GM19372 (cell line): Measurements from ENCODE around the gene TUBB4B.
"Not testable (repeated sequence)": the region's sequence is repeated elsewhere in the genome, so short reads cannot be mapped to it uniquely, and the experiment has no call there.

Experiments used
- ATAC-seq: cut with Tn5 transposase; IDR thresholded peaks from one replicate; pipeline ENCODE4 v1.9.1; 2021; ENCODE audit warnings: mild to moderate bottlenecking, low read depth, moderate library complexity; ENCODE audit not compliant: unreplicated experiment

TUBB4B gene

GRCh38 chr9:137250329-137251193 lies 9.5 kb downstream of the TUBB4B start:
- no peak for ATAC-seq

- no peak for ATAC-seq
These were observed 10.0 kb downstream of the TUBB4B start, which contains the start of gene STPG3 for GRCh38 chr9:137251194-137251461. Gene STPG3, plus strand, starts transcription at chr9:137251286. Its CDS starts 1 bp downstream, at chr9:137251287.

GRCh38 chr9:137251490-137252268 lies 10.6 kb downstream of the TUBB4B start:
- no peak for ATAC-seq

- ATAC-seq: no peak
These were observed 11.7 kb downstream of the TUBB4B start for GRCh38 chr9:137252555-137253506.

GRCh38 chr9:137253717-137254623 lies 12.9 kb downstream of the TUBB4B start:
- ATAC-seq: no peak

GRCh38 chr9:137254624-137255447 lies 13.7 kb downstream of the TUBB4B start, which contains the start of gene NELFB:
Gene NELFB, plus strand, starts transcription at chr9:137255327.
- peak; percentile 80 for ATAC-seq

GRCh38 chr9:137255448-137256114 lies 14.5 kb downstream of the TUBB4B start:
- ATAC-seq: peak; percentile 24

- no peak for ATAC-seq
These were observed 15.3 kb downstream of the TUBB4B start for GRCh38 chr9:137256362-137256761.

- ATAC-seq: no peak
These were observed 15.8 kb downstream of the TUBB4B start for GRCh38 chr9:137256856-137257255.

- not testable (repeated sequence) for ATAC-seq
These were observed 21.3 kb downstream of the TUBB4B start for GRCh38 chr9:137262173-137262908.

- no peak for ATAC-seq
These were observed 21.8 kb downstream of the TUBB4B start for GRCh38 chr9:137262909-137263285.

GRCh38 chr9:137263506-137263905 lies 22.4 kb downstream of the TUBB4B start:
- ATAC-seq: no peak

- ATAC-seq: no peak
These were observed 23.0 kb downstream of the TUBB4B start for GRCh38 chr9:137264067-137264466.

- no peak for ATAC-seq
These were observed 24.5 kb downstream of the TUBB4B start for GRCh38 chr9:137265496-137266161.

- ATAC-seq: no peak
These were observed 25.1 kb downstream of the TUBB4B start for GRCh38 chr9:137266162-137266527.

- no peak for ATAC-seq
These were observed 25.7 kb downstream of the TUBB4B start for GRCh38 chr9:137266585-137267453.
